K562 (cell line): ENCODE data around the gene ZNF791. TPM values are rescaled to one million over a fixed set of nuclear protein-coding genes. Genes with fewer than 3 reads are reported as not detected.

Experiments used
- ATAC-seq: fragments of 200-7000 bp; cut with Tn5 transposase; 3 replicates; pipeline ENCODE4 v1.9.1; 2020; ENCODE audit warnings: moderate library complexity
- BruUV-seq: library from RNA; stranded (reverse); fragments of 400-500 nt; replicated peaks from 2 replicates; lab custom pipeline; 2021; lab: Mats Ljungman, UMichigan
- CTCF ChIA-PET: fragments of 300-600 bp; formaldehyde crosslinking; extraction: SDS; loops from one replicate; lab custom pipeline; 2021; ENCODE audit warnings: low intra/inter-chr PET ratio; lab: Yijun Ruan, JAX
- POLR2A ChIA-PET: fragments of 300-600, 350-650 bp; sonication (Branson Sonifier 250); formaldehyde crosslinking; extraction: SDS; loops from one replicate; lab custom pipeline; 2021; ENCODE audit warnings: antibody characterized with exemption, inconsistent platforms; lab: Yijun Ruan, JAX
- DNase-seq, 4 experiments: peaks; one replicate each; pipeline versions ENCODE4 v3.0.0 to v3.0.0-alpha.2; 2011 to 2018; ENCODE audit warnings: low spot score in 3 of 4, mixed read lengths in 3 of 4; ENCODE audit errors: extremely low read depth in 1 of 4
- FAIRE-seq: peaks from 2 replicates; lab custom pipeline; 2011; peaks lifted over from hg19 to GRCh38; lab: Jason Lieb, UNC
- H2AFZ ChIP-seq: 2 replicates; pipeline ENCODE4 v1.6.0; 2011; ENCODE audit warnings: low read depth, low read length, control low read depth, inconsistent platforms
- H3K27ac ChIP-seq: fragments of 200-600 bp; 3 replicates; pipeline ENCODE4 v1.8.0; 2011; ENCODE audit warnings: low read depth, mild to moderate bottlenecking, control low read depth, inconsistent platforms, low read length, moderate library complexity, mixed read lengths; ENCODE audit errors: extremely low read depth
- H3K27me3 ChIP-seq, 2 experiments: fragments of 300-600 bp in 1 of 2; 2 replicates in 1 of 2; 3 replicates in 1 of 2; pipeline versions ENCODE4 v1.6.0 to v1.8.0; 2011; ENCODE audit warnings: inconsistent platforms in 2 of 2, low read length in 2 of 2, mild to moderate bottlenecking in 1 of 2, mixed read lengths in 1 of 2, moderate library complexity in 1 of 2; ENCODE audit not compliant: control insufficient read depth in 2 of 2, insufficient read depth in 2 of 2
- H3K36me3 ChIP-seq: fragments of 300-600 bp; 3 replicates; pipeline ENCODE4 v1.8.0; 2011; ENCODE audit warnings: mild to moderate bottlenecking, low read length, inconsistent platforms; ENCODE audit not compliant: control insufficient read depth, insufficient read depth
- H3K4me1 ChIP-seq, 2 experiments: fragments of 200-600 bp in 1 of 2; replicated peaks in 1 of 2; 2 replicates in 1 of 2; 3 replicates in 1 of 2; pipeline versions ENCODE4 v1.5.1 to v1.8.0; 2011; ENCODE audit warnings: inconsistent platforms in 2 of 2, low read length in 2 of 2, mild to moderate bottlenecking in 1 of 2, mixed read lengths in 1 of 2, moderate library complexity in 1 of 2; ENCODE audit not compliant: control insufficient read depth in 2 of 2, insufficient read depth in 2 of 2
- H3K4me2 ChIP-seq: 2 replicates; pipeline ENCODE4 v1.6.1; 2011; ENCODE audit warnings: low read length, control low read depth, inconsistent platforms, mixed read lengths; ENCODE audit not compliant: insufficient read depth
- H3K4me3 ChIP-seq: fragments of 200-600 bp; sonication (generic), shearing (Covaris generic); 2 replicates; pipeline ENCODE4 v1.5.1; 2016; ENCODE audit warnings: control low read depth, inconsistent platforms
- H3K79me2 ChIP-seq: fragments of 200-600 bp; 3 replicates; pipeline ENCODE4 v1.8.0; 2011; ENCODE audit warnings: low read length, inconsistent platforms; ENCODE audit not compliant: control insufficient read depth, insufficient read depth
- H3K9ac ChIP-seq, 2 experiments: 2 replicates each; pipeline versions ENCODE4 v1.6.0 to v1.6.1; 2011; ENCODE audit warnings: low read depth in 2 of 2, low read length in 2 of 2, control low read depth in 1 of 2, inconsistent platforms in 1 of 2, mild to moderate bottlenecking in 1 of 2, mixed read lengths in 1 of 2; ENCODE audit not compliant: insufficient read depth in 1 of 2
- H3K9me1 ChIP-seq: one replicate; pipeline ENCODE4 v1.6.0; 2011; ENCODE audit warnings: inconsistent platforms, mild to moderate bottlenecking, low read length, moderate library complexity; ENCODE audit not compliant: control insufficient read depth, insufficient read depth
- H3K9me3 ChIP-seq: replicated peaks from 2 replicates; pipeline ENCODE4 v1.5.1; 2011; ENCODE audit warnings: low read depth, low read length, inconsistent platforms; ENCODE audit not compliant: control insufficient read depth, insufficient read depth
- H4K20me1 ChIP-seq: replicated peaks from 2 replicates; pipeline ENCODE4 v1.6.1; 2011; ENCODE audit warnings: low read length, inconsistent platforms, mixed read lengths; ENCODE audit not compliant: control insufficient read depth, insufficient read depth
- BMI1 ChIP-seq: fragments of 150-350 bp; IDR thresholded peaks from 2 replicates; pipeline ENCODE4 v1.6.1; 2014; ENCODE audit warnings: low read length
- CHCHD3 ChIP-seq: fragments of 250-450 bp; sonication (Bioruptor Pico); IDR thresholded peaks from 2 replicates; pipeline ENCODE4 v2.1.2; 2022; ENCODE audit warnings: mild to moderate bottlenecking
- HEY1 ChIP-seq: fragments of 250-450 bp; sonication (Bioruptor Pico); IDR thresholded peaks from 2 replicates; pipeline ENCODE4 v1.5.0; 2020; ENCODE audit warnings: mild to moderate bottlenecking, moderate library complexity, borderline replicate concordance
- HNRNPUL1 ChIP-seq: fragments of 200-400 bp; formaldehyde crosslinking; IDR thresholded peaks from 2 replicates; pipeline ENCODE4 v1.6.1; 2017; ENCODE audit warnings: low read length
- KDM5B ChIP-seq: fragments of 200-600 bp; sonication (generic); IDR thresholded peaks from 2 replicates; pipeline ENCODE4 v1.6.1; 2012; ENCODE audit warnings: low read depth, mild to moderate bottlenecking, moderate library complexity, low read length, control low read depth, inconsistent platforms; ENCODE audit not compliant: insufficient replicate concordance
- MYBL2 ChIP-seq, 2 experiments: fragments of 450-650 bp in 1 of 2; sonication (generic) in 1 of 2; formaldehyde crosslinking in 1 of 2; IDR thresholded peaks; 2 replicates each; pipeline versions ENCODE4 v1.6.1 to v1.8.1; 2017 to 2022; ENCODE audit warnings: borderline replicate concordance in 1 of 2, inconsistent platforms in 1 of 2, low read depth in 1 of 2, mild to moderate bottlenecking in 1 of 2, missing genetic modification reagents in 1 of 2, moderate library complexity in 1 of 2
- RFX1 ChIP-seq: fragments of 450-650 bp; IDR thresholded peaks from 2 replicates; pipeline ENCODE4 v1.6.1; 2016; ENCODE audit warnings: mild to moderate bottlenecking, moderate library complexity
- ZNF24 ChIP-seq: fragments of 450-650 bp; IDR thresholded peaks from 2 replicates; pipeline ENCODE4 v1.6.1; 2016
- ZNF263 ChIP-seq: sonication (generic); formaldehyde crosslinking; IDR thresholded peaks from 2 replicates; pipeline ENCODE4 v1.8.0; 2022; ENCODE audit warnings: mild to moderate bottlenecking, missing genetic modification reagents, borderline replicate concordance
- ZNF384 ChIP-seq: IDR thresholded peaks from 2 replicates; pipeline ENCODE4 v1.6.1; 2012; ENCODE audit warnings: low read depth, low read length, improper control_type of control experiment
- ZNF444 ChIP-seq: fragments of 250-450 bp; sonication (Bioruptor Pico); IDR thresholded peaks from 2 replicates; pipeline ENCODE4 v1.4.0; 2020; ENCODE audit warnings: mild to moderate bottlenecking, moderate library complexity
- ZNF699 ChIP-seq: fragments of 250-450 bp; sonication (Bioruptor Pico); IDR thresholded peaks from 2 replicates; pipeline ENCODE4 v1.8.0; 2021; ENCODE audit warnings: mild to moderate bottlenecking, moderate library complexity; ENCODE audit not compliant: insufficient replicate concordance
- WGBS: fragments of 100-300 bp; shearing (Covaris generic); methylation state at CpG from one replicate; pipeline ENCODE4 v1.1.6; 2016; ENCODE audit warnings: low coverage, mixed read lengths; ENCODE audit not compliant: insufficient coverage; ENCODE audit errors: missing lambda C conversion rate; 5-methylcytosine and 5-hydroxymethylcytosine counted together
- in situ Hi-C: fragments of 300-500 bp; cut with MboI; formaldehyde crosslinking; loops from 4 replicates; pipeline ENCODE4 v1.15.0; 2018; ENCODE audit warnings: inconsistent platforms, mixed read lengths
- intact Hi-C: fragments of 100-400 bp; cut with micrococcal nuclease; formaldehyde crosslinking; loops from 2 replicates; pipeline ENCODE4 v1.14.2; 2022
- polyA plus RNA-seq, 8 experiments: library from polyadenylated mRNA; depleted of rRNA in 4 of 8; stranded (reverse) in 5 of 8; unstranded in 3 of 8; fragments of >200 nt; fragmentation: Nextera tagmentation in 2 of 8; fragmentation: Illumina TruSeq in 1 of 8; extraction: Ambion mirVana in 2 of 8; extraction: Trizol in 1 of 8; gene quantifications; 2 replicates each; pipeline versions ENCODE4 v1.2.1 to v1.2.3, GENCODE V29; 2011 to 2014; ENCODE audit warnings: inconsistent platforms in 1 of 8, missing spikeins in 1 of 8
- total RNA-seq, 7 experiments: library from RNA; depleted of rRNA in 6 of 7; stranded (reverse); fragments of >200 nt in 6 of 7; fragmentation: Illumina TruSeq in 2 of 7; extraction: Trizol in 2 of 7; gene quantifications; 2 replicates each; pipeline versions ENCODE4 v1.2.1 to v1.2.3, GENCODE V29; 2011 to 2021; ENCODE audit warnings: low replicate concordance in 1 of 7
- TF ChIP-seq, protein P1 (sequence below): fragments of 450-650 bp; IDR thresholded peaks from 2 replicates; pipeline ENCODE4 v1.6.1; 2016; ENCODE audit warnings: borderline replicate concordance
- TF ChIP-seq, protein P2 (sequence below): fragments of 450-650 bp; formaldehyde crosslinking; IDR thresholded peaks from 2 replicates; pipeline ENCODE4 v1.4.0; 2022; ENCODE audit warnings: missing genetic modification characterization

Gene ZNF791
- total and polyA plus RNA-seq, 9 of the 15 experiments (the other 6 are each of a cell fraction or from before 2014, with no cell fraction given): 7.8 to 22.7 (median 13.1) TPM

DNA sequence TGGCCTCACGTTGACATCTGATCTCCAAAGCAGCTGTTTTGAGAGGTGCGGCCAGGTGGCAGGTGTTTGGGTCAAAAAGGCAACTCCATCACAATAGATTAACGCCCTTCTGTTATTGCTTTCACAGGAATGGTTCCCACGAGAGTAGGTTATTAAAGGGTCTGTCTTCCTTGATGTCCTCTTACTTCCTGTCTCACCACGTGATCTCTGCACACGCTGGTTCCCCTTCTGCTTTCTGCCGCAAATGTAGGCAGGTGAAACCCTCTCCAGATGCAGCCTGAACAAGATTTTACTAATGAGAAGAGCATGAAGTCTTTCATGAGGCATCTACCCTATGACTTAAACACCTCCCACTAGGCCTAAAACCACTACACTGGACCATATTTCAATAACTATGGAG, 36.7 kb upstream of the ZNF791 start (continued):
- TF ChIP-seq, protein P1, sequence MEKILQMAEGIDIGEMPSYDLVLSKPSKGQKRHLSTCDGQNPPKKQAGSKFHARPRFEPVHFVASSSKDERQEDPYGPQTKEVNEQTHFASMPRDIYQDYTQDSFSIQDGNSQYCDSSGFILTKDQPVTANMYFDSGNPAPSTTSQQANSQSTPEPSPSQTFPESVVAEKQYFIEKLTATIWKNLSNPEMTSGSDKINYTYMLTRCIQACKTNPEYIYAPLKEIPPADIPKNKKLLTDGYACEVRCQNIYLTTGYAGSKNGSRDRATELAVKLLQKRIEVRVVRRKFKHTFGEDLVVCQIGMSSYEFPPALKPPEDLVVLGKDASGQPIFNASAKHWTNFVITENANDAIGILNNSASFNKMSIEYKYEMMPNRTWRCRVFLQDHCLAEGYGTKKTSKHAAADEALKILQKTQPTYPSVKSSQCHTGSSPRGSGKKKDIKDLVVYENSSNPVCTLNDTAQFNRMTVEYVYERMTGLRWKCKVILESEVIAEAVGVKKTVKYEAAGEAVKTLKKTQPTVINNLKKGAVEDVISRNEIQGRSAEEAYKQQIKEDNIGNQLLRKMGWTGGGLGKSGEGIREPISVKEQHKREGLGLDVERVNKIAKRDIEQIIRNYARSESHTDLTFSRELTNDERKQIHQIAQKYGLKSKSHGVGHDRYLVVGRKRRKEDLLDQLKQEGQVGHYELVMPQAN: no peak
- TF ChIP-seq CHCHD3 (CRISPR knock-in tag): no peak
- TF ChIP-seq ZNF263 (CRISPR knock-in tag): no peak
- no peak for TF ChIP-seq ZNF444 (CRISPR knock-in tag)
- TF ChIP-seq HNRNPUL1: no peak
- TF ChIP-seq KDM5B: no peak
- TF ChIP-seq HEY1: no peak
- TF ChIP-seq ZNF24: no peak
- no peak for TF ChIP-seq MYBL2 (IDR thresholded peaks at IDR 0.05; ENCODE audit: low read depth)
- no peak for TF ChIP-seq MYBL2 (CRISPR knock-in tag; IDR thresholded peaks at IDR 0.05; ENCODE audit: borderline replicate concordance)

DNA sequence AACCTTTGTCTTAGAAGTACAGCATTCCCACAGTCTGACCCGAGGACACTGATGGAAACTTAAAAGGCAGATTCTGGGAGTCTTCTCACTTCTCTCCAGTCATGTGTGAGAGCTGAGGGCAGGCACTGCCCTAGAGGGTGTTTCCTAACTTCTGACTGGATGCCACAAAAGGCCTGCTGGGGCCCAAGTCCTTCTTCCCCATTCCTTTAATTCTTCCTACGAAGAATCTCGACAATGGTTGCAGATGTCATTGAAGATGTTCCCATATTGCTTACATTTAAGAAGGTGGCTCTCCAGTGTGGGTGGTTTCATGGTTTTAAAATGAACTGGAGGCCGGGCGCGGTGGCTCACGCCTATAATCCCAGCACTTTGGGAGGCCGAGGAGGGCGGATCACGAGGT, 32.1 kb upstream of the ZNF791 start:
- FAIRE-seq (no peak), DNase-seq (no peak), ATAC-seq (no peak)
- H3K9ac ChIP-seq: no peak overlapping the region
- no peaks in the 10 kb centered on the region for H4K20me1 ChIP-seq
- H3K79me2 ChIP-seq: no peaks in the 10 kb centered on the region
- in situ Hi-C loops: no loop called here
- WGBS: 88% methylated on average over 10 of the region's 10 CpGs
- CTCF ChIA-PET: no interaction called here
- H3K4me1 ChIP-seq: no peaks in the 10 kb centered on the region; a peak in 1 of 5 replicates
- no peaks in the 10 kb centered on the region for H3K9me1 ChIP-seq
- BruUV-seq: no TSS peak
- no peak overlapping the region for H2AFZ ChIP-seq
- POLR2A ChIA-PET: no interaction called here
- H3K4me3 ChIP-seq: no peak overlapping the region
- H3K9me3 ChIP-seq: peaks cover 18% of the 10 kb centered on the region
- intact Hi-C loops: no loop called here
- no peak overlapping the region for H3K27ac ChIP-seq
- peaks cover 19% of the 10 kb centered on the region for H3K36me3 ChIP-seq
- H3K27me3 ChIP-seq: no peaks in the 10 kb centered on the region
- no peak overlapping the region for H3K4me2 ChIP-seq
- TF ChIP-seq RFX1 (no peak), ZNF699 (CRISPR knock-in tag) (no peak), ZNF384 (no peak), BMI1 (no peak)
- TF ChIP-seq, protein P2, sequence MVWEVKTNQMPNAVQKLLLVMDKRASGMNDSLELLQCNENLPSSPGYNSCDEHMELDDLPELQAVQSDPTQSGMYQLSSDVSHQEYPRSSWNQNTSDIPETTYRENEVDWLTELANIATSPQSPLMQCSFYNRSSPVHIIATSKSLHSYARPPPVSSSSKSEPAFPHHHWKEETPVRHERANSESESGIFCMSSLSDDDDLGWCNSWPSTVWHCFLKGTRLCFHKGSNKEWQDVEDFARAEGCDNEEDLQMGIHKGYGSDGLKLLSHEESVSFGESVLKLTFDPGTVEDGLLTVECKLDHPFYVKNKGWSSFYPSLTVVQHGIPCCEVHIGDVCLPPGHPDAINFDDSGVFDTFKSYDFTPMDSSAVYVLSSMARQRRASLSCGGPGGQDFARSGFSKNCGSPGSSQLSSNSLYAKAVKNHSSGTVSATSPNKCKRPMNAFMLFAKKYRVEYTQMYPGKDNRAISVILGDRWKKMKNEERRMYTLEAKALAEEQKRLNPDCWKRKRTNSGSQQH (CRISPR knock-in tag): no peak
